Measurements from ENCODE around the gene CYLD.

GRCh38 chr16:50838885-50839284, 97.0 kb downstream of the CYLD start:
- no peak for TF ChIP-seq EZH2 (IDR thresholded peaks at IDR 0.05; ENCODE audit: insufficient read depth, poor library complexity, severe bottlenecking)
- no peak for TF ChIP-seq EZH2phosphoT487 (IDR thresholded peaks at IDR 0.05; ENCODE audit: insufficient read depth, low read depth)
